Inflammatory macrophage treated with lipopolysaccharide for 4 hours (primary cell): ENCODE measurements around the gene SMCP.

Experiments
- DNase-seq: peaks from one replicate; pipeline ENCODE4 v3.0.0-alpha.2; 2020

Gene SMCP

GRCh38 chr1:152878042-152878441, at the start of gene SMCP:
SMCP (plus strand) TSS chr1:152878322; CDS start chr1:152884423, 6,101 bp downstream.
- peak; percentile 20 for DNase-seq

- no peak for DNase-seq
Measured at GRCh38 chr1:152836870-152837269, 41.3 kb upstream of the SMCP start.

GRCh38 chr1:152842556-152842955, 35.6 kb upstream of the SMCP start, which contains the start of gene LCE6A:
LCE6A (plus strand) TSS chr1:152842856; CDS start chr1:152843521, 665 bp downstream.
- no peak for DNase-seq

GRCh38 chr1:152855661-152856060, 22.5 kb upstream of the SMCP start:
- no peak for DNase-seq

GRCh38 chr1:152858062-152858461, 20.1 kb upstream of the SMCP start:
- no peak for DNase-seq

- DNase-seq, result no peak
Measured at GRCh38 chr1:152859696-152860095, 18.4 kb upstream of the SMCP start, which contains the start of gene LCE7A. LCE7A (plus strand) TSS chr1:152859996; CDS start chr1:152860698, 702 bp downstream.

- DNase-seq, result no peak
Measured at GRCh38 chr1:152860129-152860528, 18.0 kb upstream of the SMCP start.

GRCh38 chr1:152861374-152861773, 16.7 kb upstream of the SMCP start:
- no peak for DNase-seq

GRCh38 chr1:152864443-152864842, 13.7 kb upstream of the SMCP start:
- DNase-seq, result no peak

GRCh38 chr1:152866321-152866720, 11.8 kb upstream of the SMCP start:
- DNase-seq, result peak; percentile 5

- peak; percentile 61 for DNase-seq
Measured at GRCh38 chr1:152869808-152870419, 8.2 kb upstream of the SMCP start.

- no peak for DNase-seq
Measured at GRCh38 chr1:152870831-152871730, 7.0 kb upstream of the SMCP start.

- no peak for DNase-seq
Measured at GRCh38 chr1:152871731-152872126, 6.4 kb upstream of the SMCP start.

- DNase-seq, result no peak
Measured at GRCh38 chr1:152873495-152873894, 4.6 kb upstream of the SMCP start.

- DNase-seq, result no peak
Measured at GRCh38 chr1:152876827-152877226, 1.3 kb upstream of the SMCP start.

- no peak for DNase-seq
Measured at GRCh38 chr1:152879559-152880198, 1.6 kb downstream of the SMCP start.

GRCh38 chr1:152880316-152880715, 2.2 kb downstream of the SMCP start:
- DNase-seq, result no peak

- no peak for DNase-seq
Measured at GRCh38 chr1:152880907-152881306, 2.8 kb downstream of the SMCP start.

- no peak for DNase-seq
Measured at GRCh38 chr1:152884085-152884484, 6.0 kb downstream of the SMCP start.

GRCh38 chr1:152884506-152884905, 6.4 kb downstream of the SMCP start:
- no peak for DNase-seq

- DNase-seq, result no peak
Measured at GRCh38 chr1:152884966-152885624, 7.0 kb downstream of the SMCP start.

- DNase-seq, result no peak
Measured at GRCh38 chr1:152886085-152886484, 8.0 kb downstream of the SMCP start.
